K562 (cell line): ENCODE measurements around the gene EEF1A2. TPM values are rescaled to one million over a fixed set of nuclear protein-coding genes. Genes with fewer than 3 reads are reported as not detected.

ENCODE experiments used
- ATAC-seq: fragments of 200-7000 bp; cut with Tn5 transposase; 3 replicates; pipeline ENCODE4 v1.9.1; 2020; ENCODE audit warnings: moderate library complexity
- BruUV-seq: library from RNA; stranded (reverse); fragments of 400-500 nt; replicated peaks from 2 replicates; lab custom pipeline; 2021; lab: Mats Ljungman, UMichigan
- CTCF ChIA-PET: fragments of 300-600 bp; formaldehyde crosslinking; extraction: SDS; loops from one replicate; lab custom pipeline; 2021; ENCODE audit warnings: low intra/inter-chr PET ratio; lab: Yijun Ruan, JAX
- POLR2A ChIA-PET: fragments of 300-600, 350-650 bp; sonication (Branson Sonifier 250); formaldehyde crosslinking; extraction: SDS; loops from one replicate; lab custom pipeline; 2021; ENCODE audit warnings: antibody characterized with exemption, inconsistent platforms; lab: Yijun Ruan, JAX
- DNase-seq, 4 experiments: peaks; one replicate each; pipeline versions ENCODE4 v3.0.0 to v3.0.0-alpha.2; 2011 to 2018; ENCODE audit warnings: low spot score in 3 of 4, mixed read lengths in 3 of 4; ENCODE audit errors: extremely low read depth in 1 of 4
- FAIRE-seq: peaks from 2 replicates; lab custom pipeline; 2011; peaks lifted over from hg19 to GRCh38; lab: Jason Lieb, UNC
- H2AFZ ChIP-seq: 2 replicates; pipeline ENCODE4 v1.6.0; 2011; ENCODE audit warnings: low read depth, low read length, control low read depth, inconsistent platforms
- H3K27ac ChIP-seq: fragments of 200-600 bp; 3 replicates; pipeline ENCODE4 v1.8.0; 2011; ENCODE audit warnings: low read depth, mild to moderate bottlenecking, control low read depth, inconsistent platforms, low read length, moderate library complexity, mixed read lengths; ENCODE audit errors: extremely low read depth
- H3K27me3 ChIP-seq, 2 experiments: fragments of 300-600 bp in 1 of 2; 2 replicates in 1 of 2; 3 replicates in 1 of 2; pipeline versions ENCODE4 v1.6.0 to v1.8.0; 2011; ENCODE audit warnings: inconsistent platforms in 2 of 2, low read length in 2 of 2, mild to moderate bottlenecking in 1 of 2, mixed read lengths in 1 of 2, moderate library complexity in 1 of 2; ENCODE audit not compliant: control insufficient read depth in 2 of 2, insufficient read depth in 2 of 2
- H3K36me3 ChIP-seq: fragments of 300-600 bp; 3 replicates; pipeline ENCODE4 v1.8.0; 2011; ENCODE audit warnings: mild to moderate bottlenecking, low read length, inconsistent platforms; ENCODE audit not compliant: control insufficient read depth, insufficient read depth
- H3K4me1 ChIP-seq, 2 experiments: fragments of 200-600 bp in 1 of 2; replicated peaks in 1 of 2; 2 replicates in 1 of 2; 3 replicates in 1 of 2; pipeline versions ENCODE4 v1.5.1 to v1.8.0; 2011; ENCODE audit warnings: inconsistent platforms in 2 of 2, low read length in 2 of 2, mild to moderate bottlenecking in 1 of 2, mixed read lengths in 1 of 2, moderate library complexity in 1 of 2; ENCODE audit not compliant: control insufficient read depth in 2 of 2, insufficient read depth in 2 of 2
- H3K4me2 ChIP-seq: 2 replicates; pipeline ENCODE4 v1.6.1; 2011; ENCODE audit warnings: low read length, control low read depth, inconsistent platforms, mixed read lengths; ENCODE audit not compliant: insufficient read depth
- H3K4me3 ChIP-seq: fragments of 200-600 bp; sonication (generic), shearing (Covaris generic); 2 replicates; pipeline ENCODE4 v1.5.1; 2016; ENCODE audit warnings: control low read depth, inconsistent platforms
- H3K79me2 ChIP-seq: fragments of 200-600 bp; 3 replicates; pipeline ENCODE4 v1.8.0; 2011; ENCODE audit warnings: low read length, inconsistent platforms; ENCODE audit not compliant: control insufficient read depth, insufficient read depth
- H3K9ac ChIP-seq, 2 experiments: 2 replicates each; pipeline versions ENCODE4 v1.6.0 to v1.6.1; 2011; ENCODE audit warnings: low read depth in 2 of 2, low read length in 2 of 2, control low read depth in 1 of 2, inconsistent platforms in 1 of 2, mild to moderate bottlenecking in 1 of 2, mixed read lengths in 1 of 2; ENCODE audit not compliant: insufficient read depth in 1 of 2
- H3K9me1 ChIP-seq: one replicate; pipeline ENCODE4 v1.6.0; 2011; ENCODE audit warnings: inconsistent platforms, mild to moderate bottlenecking, low read length, moderate library complexity; ENCODE audit not compliant: control insufficient read depth, insufficient read depth
- H3K9me3 ChIP-seq: replicated peaks from 2 replicates; pipeline ENCODE4 v1.5.1; 2011; ENCODE audit warnings: low read depth, low read length, inconsistent platforms; ENCODE audit not compliant: control insufficient read depth, insufficient read depth
- H4K20me1 ChIP-seq: replicated peaks from 2 replicates; pipeline ENCODE4 v1.6.1; 2011; ENCODE audit warnings: low read length, inconsistent platforms, mixed read lengths; ENCODE audit not compliant: control insufficient read depth, insufficient read depth
- FOXJ2 ChIP-seq: fragments of 200-800 bp; sonication (Bioruptor generic); IDR thresholded peaks from 2 replicates; pipeline ENCODE4 v1.6.1; 2016; ENCODE audit warnings: missing genetic modification characterization, missing compliant biosample characterization
- HNRNPL ChIP-seq: fragments of 200-400 bp; formaldehyde crosslinking; IDR thresholded peaks from 2 replicates; pipeline ENCODE4 v1.6.1; 2017; ENCODE audit warnings: low read depth, mild to moderate bottlenecking, low read length
- PRMT5 ChIP-seq: sonication (generic); formaldehyde crosslinking; IDR thresholded peaks from 2 replicates; pipeline ENCODE4 v1.5.0; 2020; ENCODE audit warnings: missing genetic modification reagents
- RNF2 ChIP-seq: sonication (generic); IDR thresholded peaks from 2 replicates; pipeline ENCODE4 v1.6.1; 2016
- TFAM ChIP-seq: fragments of 250-450 bp; sonication (Bioruptor Pico); conservative IDR thresholded peaks from 2 replicates; pipeline ENCODE4 v1.5.0; 2021; ENCODE audit warnings: mild to moderate bottlenecking, moderate library complexity
- TRIM24 ChIP-seq, 2 experiments: fragments of 450-650 bp; IDR thresholded peaks; 2 replicates each; pipeline ENCODE4 v1.6.1; 2016
- ZNF217 ChIP-seq: sonication (generic); formaldehyde crosslinking; IDR thresholded peaks from 2 replicates; pipeline ENCODE4 v1.8.0; 2022; ENCODE audit warnings: mild to moderate bottlenecking, missing genetic modification reagents
- ZNF668 ChIP-seq: fragments of 250-450 bp; sonication (Bioruptor Pico); IDR thresholded peaks from 2 replicates; pipeline ENCODE4 v1.8.0; 2022; ENCODE audit warnings: mild to moderate bottlenecking, inconsistent platforms
- WGBS: fragments of 100-300 bp; shearing (Covaris generic); methylation state at CpG from one replicate; pipeline ENCODE4 v1.1.6; 2016; ENCODE audit warnings: low coverage, mixed read lengths; ENCODE audit not compliant: insufficient coverage; ENCODE audit errors: missing lambda C conversion rate; 5-methylcytosine and 5-hydroxymethylcytosine counted together
- in situ Hi-C: fragments of 300-500 bp; cut with MboI; formaldehyde crosslinking; loops from 4 replicates; pipeline ENCODE4 v1.15.0; 2018; ENCODE audit warnings: inconsistent platforms, mixed read lengths
- intact Hi-C: fragments of 100-400 bp; cut with micrococcal nuclease; formaldehyde crosslinking; loops from 2 replicates; pipeline ENCODE4 v1.14.2; 2022
- polyA plus RNA-seq, 8 experiments: library from polyadenylated mRNA; depleted of rRNA in 4 of 8; stranded (reverse) in 5 of 8; unstranded in 3 of 8; fragments of >200 nt; fragmentation: Nextera tagmentation in 2 of 8; fragmentation: Illumina TruSeq in 1 of 8; extraction: Ambion mirVana in 2 of 8; extraction: Trizol in 1 of 8; gene quantifications; 2 replicates each; pipeline versions ENCODE4 v1.2.1 to v1.2.3, GENCODE V29; 2011 to 2014; ENCODE audit warnings: inconsistent platforms in 1 of 8, missing spikeins in 1 of 8
- total RNA-seq, 7 experiments: library from RNA; depleted of rRNA in 6 of 7; stranded (reverse); fragments of >200 nt in 6 of 7; fragmentation: Illumina TruSeq in 2 of 7; extraction: Trizol in 2 of 7; gene quantifications; 2 replicates each; pipeline versions ENCODE4 v1.2.1 to v1.2.3, GENCODE V29; 2011 to 2021; ENCODE audit warnings: low replicate concordance in 1 of 7

The EEF1A2 gene
- total and polyA plus RNA-seq, 9 of the 15 experiments (the other 6 are each of a cell fraction or from before 2014, with no cell fraction given), result 0.04 to 29.6 (median 11.5) TPM

DNA sequence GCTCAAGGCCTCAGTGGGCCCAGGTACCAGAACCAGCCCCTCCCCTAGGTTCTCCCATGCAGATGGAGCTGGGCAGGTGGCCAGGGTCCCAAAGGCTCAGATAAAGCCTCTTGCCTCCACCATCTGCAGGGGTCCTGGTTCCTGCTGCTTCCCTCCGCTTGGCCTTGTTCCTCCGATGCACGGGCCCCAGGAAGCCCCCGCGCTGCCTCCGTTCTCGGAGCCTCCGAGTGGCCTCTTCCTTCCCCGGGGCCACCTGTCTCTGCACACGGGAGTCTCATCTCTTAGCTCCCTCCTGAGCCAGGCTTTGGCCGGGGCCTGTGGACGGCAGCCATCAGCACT lies 40.2 kb upstream of the EEF1A2 start:
- POLR2A ChIA-PET, result interaction anchor here (0.5 to 1.1 kb wide), 5 partner anchors 16 to 526 kb away, joined by 3 to 6 read pairs (median 3); partner anchors contain the start of gene PRPF6
- no peak overlapping the region for H2AFZ ChIP-seq
- H3K27me3 ChIP-seq, result peaks cover 0 to 22% of the 10 kb centered on the region in 2 experiments; a peak in 2 of 5 replicates
- FAIRE-seq, result no peak
- TF ChIP-seq FOXJ2 (tag), result no peak
- TF ChIP-seq ZNF217 (CRISPR knock-in tag), result no peak
- TF ChIP-seq HNRNPL, result no peak
- TF ChIP-seq TRIM24 (IDR thresholded peaks at IDR 0.05), result no peak
- no peak for TF ChIP-seq RNF2
- TF ChIP-seq ZNF668 (CRISPR knock-in tag), result no peak
- no peak for TF ChIP-seq TFAM (CRISPR knock-in tag)
- no peak for TF ChIP-seq PRMT5 (CRISPR knock-in tag)
- H3K4me1 ChIP-seq, result peaks cover 6 to 91% of the 10 kb centered on the region in 2 experiments; a peak in 4 of 5 replicates
- BruUV-seq, result no TSS peak
- H3K9me3 ChIP-seq, result no peaks in the 10 kb centered on the region
- 51% methylated on average over 8 of the region's 12 CpGs for WGBS
- no peaks in the 10 kb centered on the region for H3K9me1 ChIP-seq
- no peak overlapping the region for H3K4me2 ChIP-seq
- H3K4me3 ChIP-seq, result no peak overlapping the region
- ATAC-seq, result no peak
- peaks cover 3% of the 10 kb centered on the region for H4K20me1 ChIP-seq
- in situ Hi-C loops, result no loop called here
- CTCF ChIA-PET, result interaction anchor here (0.6 to 3.4 kb wide), 2 partner anchors 435 to 747 kb away, joined by 3 to 25 read pairs; no protein-coding TSS in a partner anchor
- intact Hi-C loops, result loop anchor here (2.0 to 10.0 kb wide), 4 partner anchors 116 to 498 kb away; partner anchors contain the start of genes ARFRP1, C20orf204, RTEL1 and STMN3
- H3K27ac ChIP-seq, result no peak overlapping the region
- H3K9ac ChIP-seq, result no peak overlapping the region
- DNase-seq, result no peak
- H3K36me3 ChIP-seq, result no peaks in the 10 kb centered on the region
- H3K79me2 ChIP-seq, result no peaks in the 10 kb centered on the region
